ENCODE measurements around the gene DCHS2.

DNA sequence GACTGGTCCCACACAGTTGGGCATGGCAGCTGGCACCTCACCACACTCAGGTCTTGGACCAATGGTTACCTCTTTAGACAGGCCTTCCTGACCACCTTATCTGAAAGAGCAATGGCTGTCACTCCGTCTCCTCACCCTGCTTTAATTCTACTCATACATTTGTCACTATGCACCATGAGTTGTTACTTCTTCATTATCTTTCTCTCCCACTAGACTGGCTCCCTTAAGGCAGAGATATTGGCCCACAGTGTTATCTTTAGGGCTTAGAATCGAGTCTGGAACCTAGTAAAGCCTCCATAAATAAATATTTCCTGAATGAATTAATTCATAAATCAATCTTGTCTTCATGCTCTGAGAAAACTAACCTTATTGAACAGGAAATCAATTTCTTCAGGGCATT, 46.6 kb downstream of the DCHS2 start:
- TF ChIP-seq POLR2AphosphoS5 (IDR thresholded peaks at IDR 0.05; ENCODE audit: low read depth, low read length) (no peak), SIN3A (IDR thresholded peaks at IDR 0.05; ENCODE audit: borderline replicate concordance, insufficient read depth, low read length) (no peak)
